OCI-M1 (cell line): ENCODE results near the gene OR2C1.

ENCODE experiments used
- DNase-seq: peaks from one replicate; lab custom pipeline; 2025; lab: John Stamatoyannopoulos, UW

Gene OR2C1

DNA sequence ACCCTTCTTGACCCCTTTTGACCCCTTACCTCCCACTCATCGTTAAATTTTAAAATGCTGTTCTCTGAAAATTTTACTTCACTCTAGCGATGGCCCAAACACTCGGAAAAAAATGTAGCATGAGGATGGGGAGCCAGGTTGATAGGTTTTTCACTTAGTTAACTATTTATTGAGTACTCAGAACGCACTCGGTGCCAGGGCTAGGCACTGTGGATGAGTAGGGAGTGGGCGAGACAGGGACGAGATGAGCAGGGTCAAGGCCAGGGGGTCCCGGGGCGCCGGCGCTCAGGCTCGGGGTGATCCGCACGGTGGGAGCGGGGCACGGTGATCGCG, 44.7 kb downstream of the OR2C1 start:
- DNase-seq = no peak

GRCh38 chr16:3400779-3401688, 45.3 kb downstream of the OR2C1 start, which contains the start of the genes ZNF174 and ZSCAN32:
ZNF174 (plus strand) TSS chr16:3401215; CDS start chr16:3402005, 790 bp downstream.
ZSCAN32 (minus strand) TSS chr16:3401004; CDS start chr16:3397557, 3,447 bp downstream.
- DNase-seq = peak; percentile 99

DNA sequence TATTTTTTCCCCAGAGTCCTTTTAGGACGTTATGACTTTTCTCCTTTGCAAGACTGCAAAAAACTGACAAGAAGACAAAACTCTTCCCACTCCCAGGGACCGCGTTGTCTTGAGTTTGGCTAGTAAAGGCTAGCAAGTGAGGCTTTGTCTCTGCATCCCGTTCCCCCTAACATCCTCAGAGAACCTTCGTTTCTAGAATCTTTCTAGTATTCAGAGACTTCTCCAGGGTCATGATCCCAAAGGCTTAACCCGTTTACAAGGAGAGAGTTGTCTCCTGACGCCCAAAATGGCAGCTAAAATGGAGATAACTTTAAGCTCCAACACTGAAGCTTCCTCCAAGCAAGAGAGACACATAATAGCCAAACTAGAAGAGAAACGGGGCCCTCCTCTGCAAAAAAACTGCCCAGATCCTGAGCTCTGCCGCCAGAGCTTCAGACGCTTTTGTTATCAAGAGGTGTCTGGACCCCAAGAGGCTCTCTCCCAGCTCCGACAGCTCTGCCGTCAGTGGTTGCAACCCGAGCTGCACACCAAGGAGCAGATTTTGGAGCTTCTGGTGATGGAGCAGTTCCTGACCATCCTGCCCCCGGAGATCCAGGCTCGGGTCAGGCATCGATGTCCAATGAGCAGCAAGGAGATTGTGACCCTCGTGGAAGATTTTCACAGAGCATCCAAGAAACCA, 46.2 kb downstream of the OR2C1 start:
- DNase-seq = peak; percentile 67
